Measurements from ENCODE around the gene WNT7B. TPM values are rescaled to one million over a fixed set of nuclear protein-coding genes. Genes with fewer than 3 reads are reported as not detected.
"Not testable (repeated sequence)": the region's sequence is repeated elsewhere in the genome, so short reads cannot be mapped to it uniquely, and the experiment has no call there.

WNT7B gene
- total RNA-seq, 1 donor from 2014 or later = not detected

DNA sequence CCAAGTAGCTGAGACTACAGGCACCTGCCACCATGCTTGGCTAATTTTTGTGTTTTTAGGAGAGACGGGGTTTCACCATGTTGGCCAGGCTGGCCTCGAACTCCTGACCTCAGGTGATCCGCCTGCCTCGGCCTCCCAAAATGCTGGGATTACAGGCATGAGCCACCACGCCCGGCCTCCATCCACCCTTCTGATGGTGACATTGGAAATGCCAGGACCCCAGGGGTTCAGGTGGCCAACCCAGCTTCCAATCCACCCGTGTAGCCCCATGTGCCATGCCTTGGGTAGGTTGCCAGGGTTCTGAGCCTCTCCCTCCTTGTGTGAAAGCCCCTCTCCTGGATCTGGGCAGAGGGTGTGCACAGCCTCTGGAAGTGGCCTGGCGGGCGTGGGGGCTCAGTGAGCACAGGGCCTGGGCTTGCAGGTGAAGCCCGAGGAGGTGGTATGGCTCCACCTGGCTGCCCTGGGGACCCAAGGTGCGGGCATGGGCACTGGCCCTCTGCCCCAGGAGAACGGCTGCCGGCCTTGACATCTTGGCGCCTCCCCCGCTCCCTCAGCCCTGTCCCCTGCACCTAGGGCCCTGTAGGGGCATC lies 28.2 kb upstream of the WNT7B start:
- not testable (repeated sequence) for H3K4me3 Mint-ChIP-seq (ENCODE audit: low read depth); H3K36me3 Mint-ChIP-seq (ENCODE audit: low read depth); DNase-seq (ENCODE audit: low spot score); H3K27ac Mint-ChIP-seq; H3K4me1 Mint-ChIP-seq (ENCODE audit: low read depth); H3K27me3 Mint-ChIP-seq (ENCODE audit: low read depth); H3K9me3 Mint-ChIP-seq
- intact Hi-C loops (cut with micrococcal nuclease) = loop anchor here (5.0 kb wide), 1 partner anchor 307 kb away; no protein-coding TSS in a partner anchor

DNA sequence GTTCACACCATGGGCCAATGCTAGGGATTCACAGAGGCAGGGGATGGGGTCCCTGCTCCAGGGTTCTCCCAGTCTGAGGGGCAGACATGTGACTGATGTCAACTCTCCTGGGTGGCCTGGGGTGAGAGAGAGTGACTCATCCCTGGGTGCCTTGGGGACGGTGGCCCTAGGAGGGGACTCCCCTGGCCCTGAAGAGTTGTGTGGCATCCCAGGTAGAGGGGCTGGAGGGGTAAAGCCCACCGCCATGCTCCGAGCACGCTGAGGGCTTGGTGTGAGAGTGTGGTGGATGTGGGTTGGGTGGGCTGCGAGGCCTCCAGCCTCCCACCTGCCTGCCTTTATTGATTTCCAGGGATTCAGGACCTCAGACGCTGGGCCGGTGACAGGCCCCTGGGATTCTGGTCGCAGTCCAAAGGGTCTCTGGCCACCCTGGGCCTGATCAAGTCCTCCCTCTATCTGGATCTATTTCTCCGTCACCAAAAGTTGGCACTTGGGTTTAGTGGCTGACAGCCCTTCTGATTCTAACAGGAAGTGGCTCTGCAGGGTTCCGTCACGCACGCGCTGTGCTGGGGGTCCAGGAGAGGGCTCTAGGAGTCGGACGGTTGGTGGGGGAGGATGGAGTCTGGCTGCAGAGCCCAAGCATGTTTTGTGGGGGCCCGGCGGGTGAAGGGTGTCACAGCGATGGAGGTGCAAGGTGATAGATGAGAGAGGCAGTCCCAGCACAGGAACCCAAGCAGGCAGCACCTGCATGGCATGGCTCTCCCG lies 27.3 kb upstream of the WNT7B start:
- no peaks in the 10 kb centered on the region for H3K27me3 Mint-ChIP-seq (ENCODE audit: low read depth)
- intact Hi-C loops (cut with micrococcal nuclease) = no loop called here
- peaks cover 7% of the 10 kb centered on the region for H3K4me1 Mint-ChIP-seq (ENCODE audit: low read depth)
- no peak for DNase-seq (ENCODE audit: low spot score)
- H3K27ac Mint-ChIP-seq = no peak overlapping the region
- no peak overlapping the region for H3K4me3 Mint-ChIP-seq (ENCODE audit: low read depth)
- no peaks in the 10 kb centered on the region for H3K36me3 Mint-ChIP-seq (ENCODE audit: low read depth)
- no peaks in the 10 kb centered on the region for H3K9me3 Mint-ChIP-seq

DNA sequence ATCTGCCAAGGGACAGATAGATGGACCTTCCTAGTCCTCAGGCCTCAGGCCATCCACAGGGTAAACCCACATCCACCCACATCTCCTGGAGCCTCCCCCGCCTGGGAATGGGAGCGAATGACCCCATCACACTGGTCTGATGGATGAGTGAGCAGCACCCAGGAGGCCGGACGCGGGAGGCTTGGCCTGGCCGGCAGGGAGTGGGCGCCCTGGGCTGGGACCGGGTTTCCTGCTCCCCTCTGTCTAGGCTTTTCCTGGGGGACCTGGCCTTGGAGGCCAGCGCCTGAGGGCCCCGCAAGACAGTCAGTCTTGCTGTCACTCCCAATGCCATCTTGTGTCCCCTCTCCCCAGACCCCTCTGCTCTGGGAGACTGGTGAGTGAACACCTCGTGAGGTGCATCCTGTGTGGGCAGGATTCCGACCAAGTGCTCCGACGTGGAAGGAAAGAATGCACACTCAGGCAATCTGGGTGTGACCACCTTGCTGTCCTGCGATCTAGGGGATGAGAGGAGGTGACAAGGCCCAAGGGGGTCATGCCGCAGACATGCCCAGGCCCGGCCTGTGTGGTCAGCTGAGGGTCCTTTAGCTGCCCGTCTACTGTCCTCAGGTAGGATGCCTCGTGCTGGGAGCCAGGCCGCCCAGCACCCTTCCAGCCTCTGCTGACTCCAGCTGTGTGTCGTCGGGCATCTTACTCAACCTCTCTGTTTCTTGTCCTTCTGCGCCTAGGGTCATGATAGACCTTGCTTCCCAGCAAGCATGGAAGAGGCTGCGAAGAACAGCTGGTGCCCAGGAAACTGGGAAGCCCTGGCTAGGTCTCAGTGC lies 26.5 kb upstream of the WNT7B start:
- Mint-ChIP-seq H3K4me1 (ENCODE audit: low read depth) (peaks cover 7% of the 10 kb centered on the region), H3K36me3 (ENCODE audit: low read depth) (no peaks in the 10 kb centered on the region), H3K27me3 (ENCODE audit: low read depth) (peaks cover 2% of the 10 kb centered on the region), H3K27ac (no peak overlapping the region), H3K4me3 (ENCODE audit: low read depth) (no peak overlapping the region), H3K9me3 (no peaks in the 10 kb centered on the region)
- no peak for DNase-seq (ENCODE audit: low spot score)
- intact Hi-C loops (cut with micrococcal nuclease) = no loop called here

DNA sequence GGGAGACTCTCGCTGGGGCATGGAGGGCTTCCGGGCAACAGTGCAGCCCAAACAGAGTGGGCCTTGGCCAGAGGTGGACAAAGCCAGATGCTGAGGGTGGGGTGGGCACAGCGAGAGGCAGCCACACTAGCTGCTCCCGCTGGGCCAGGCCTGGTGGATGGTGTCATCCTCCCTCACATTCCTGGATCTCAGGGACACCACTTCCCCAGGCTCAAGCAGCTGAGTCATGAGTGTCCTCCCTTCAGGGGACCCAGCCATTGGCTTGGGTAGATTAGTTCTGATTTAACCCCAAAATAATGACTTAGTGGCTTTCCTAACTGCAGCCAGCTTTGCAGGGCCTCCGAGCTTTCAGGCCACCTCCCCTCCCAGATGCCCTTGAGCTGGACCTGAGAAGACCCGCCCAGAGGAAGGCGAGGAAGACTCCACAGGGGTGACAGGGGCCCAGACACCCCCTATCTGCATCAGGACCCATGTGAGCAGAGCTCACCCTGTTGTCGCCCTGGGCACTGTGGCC lies 25.9 kb upstream of the WNT7B start:
- peaks cover 7% of the 10 kb centered on the region for H3K4me1 Mint-ChIP-seq (ENCODE audit: low read depth)
- DNase-seq (ENCODE audit: low spot score) = no peak
- peaks cover 2% of the 10 kb centered on the region for H3K27me3 Mint-ChIP-seq (ENCODE audit: low read depth)
- no peak overlapping the region for H3K4me3 Mint-ChIP-seq (ENCODE audit: low read depth)
- no peaks in the 10 kb centered on the region for H3K36me3 Mint-ChIP-seq (ENCODE audit: low read depth)
- intact Hi-C loops (cut with micrococcal nuclease) = no loop called here
- H3K9me3 Mint-ChIP-seq = no peaks in the 10 kb centered on the region
- no peak overlapping the region for H3K27ac Mint-ChIP-seq

DNA sequence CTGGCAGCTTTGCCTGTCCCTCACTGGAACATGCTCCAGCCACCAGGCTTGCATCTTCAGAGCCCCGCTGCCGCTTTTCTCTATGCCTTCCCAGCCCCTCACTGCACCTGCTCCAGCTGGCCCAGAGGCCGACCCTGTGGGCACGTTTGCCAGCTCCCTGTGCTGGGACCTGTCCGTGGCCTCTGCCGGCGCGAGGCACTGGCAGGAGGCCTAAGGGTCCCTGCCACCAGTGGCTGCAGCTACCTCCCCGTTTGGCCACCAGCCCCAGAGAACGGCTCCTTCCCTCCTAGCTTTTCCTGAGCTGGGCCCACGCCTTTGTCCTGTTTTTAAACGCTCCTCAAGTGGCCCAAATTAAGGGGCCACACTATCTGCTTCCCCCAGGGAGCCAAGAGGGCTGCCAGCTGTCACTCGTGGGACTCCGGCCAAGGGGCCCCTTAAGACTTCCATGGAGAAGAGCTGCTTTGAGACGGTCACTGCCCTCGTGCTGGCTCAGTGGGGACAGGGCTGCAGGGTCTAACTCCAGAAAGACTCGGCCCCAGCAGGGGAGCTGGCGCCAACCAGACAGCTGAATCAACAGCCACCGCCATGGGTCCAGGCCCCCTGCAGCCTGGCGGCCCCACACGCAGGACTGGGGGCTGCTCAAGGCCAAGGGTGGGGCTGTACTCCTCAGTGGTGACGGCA lies 24.6 kb upstream of the WNT7B start:
- intact Hi-C loops (cut with micrococcal nuclease) = no loop called here
- Mint-ChIP-seq H3K9me3 (no peaks in the 10 kb centered on the region), H3K27me3 (ENCODE audit: low read depth) (peaks cover 2% of the 10 kb centered on the region), H3K4me3 (ENCODE audit: low read depth) (no peak overlapping the region), H3K27ac (no peak overlapping the region), H3K36me3 (ENCODE audit: low read depth) (no peaks in the 10 kb centered on the region), H3K4me1 (ENCODE audit: low read depth) (peaks cover 7% of the 10 kb centered on the region)
- no peak for DNase-seq (ENCODE audit: low spot score)

DNA sequence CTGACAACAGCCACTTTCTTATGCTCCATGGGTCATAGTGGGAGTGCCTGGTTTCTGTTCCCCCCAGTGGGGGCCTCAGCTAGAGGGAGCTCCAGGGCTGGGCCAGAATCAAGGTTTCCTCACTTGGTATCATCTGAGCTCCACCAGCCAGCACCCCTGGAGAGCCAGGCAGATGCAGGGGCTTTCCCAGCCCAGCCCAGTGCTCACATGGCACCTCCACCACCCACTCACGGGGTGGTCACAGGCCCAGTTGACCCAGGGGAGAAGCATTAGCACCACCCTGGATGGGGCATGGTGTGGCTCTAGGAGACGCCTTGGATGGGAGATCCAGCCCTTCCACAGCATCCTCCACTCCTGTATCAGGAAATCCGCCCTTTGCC lies 24.1 kb upstream of the WNT7B start:
- peaks cover 2% of the 10 kb centered on the region for H3K27me3 Mint-ChIP-seq (ENCODE audit: low read depth)
- H3K4me1 Mint-ChIP-seq (ENCODE audit: low read depth) = peaks cover 4% of the 10 kb centered on the region
- intact Hi-C loops (cut with micrococcal nuclease) = no loop called here
- no peak overlapping the region for H3K4me3 Mint-ChIP-seq (ENCODE audit: low read depth)
- no peak for DNase-seq (ENCODE audit: low spot score)
- H3K27ac Mint-ChIP-seq = no peak overlapping the region
- H3K36me3 Mint-ChIP-seq (ENCODE audit: low read depth) = no peaks in the 10 kb centered on the region
- H3K9me3 Mint-ChIP-seq = no peaks in the 10 kb centered on the region

- Mint-ChIP-seq H3K9me3 (no peaks in the 10 kb centered on the region), H3K27me3 (ENCODE audit: low read depth) (peaks cover 2% of the 10 kb centered on the region), H3K36me3 (ENCODE audit: low read depth) (no peaks in the 10 kb centered on the region), H3K4me1 (ENCODE audit: low read depth) (peaks cover 3% of the 10 kb centered on the region), H3K27ac (no peak overlapping the region), H3K4me3 (ENCODE audit: low read depth) (no peak overlapping the region)
- intact Hi-C loops (cut with micrococcal nuclease) = no loop called here
- no peak for DNase-seq (ENCODE audit: low spot score)
These were observed 23.4 kb upstream of the WNT7B start for GRCh38 chr22:46000081-46001027.

GRCh38 chr22:45999379-45999971 lies 22.5 kb upstream of the WNT7B start:
- H3K9me3 Mint-ChIP-seq = no peaks in the 10 kb centered on the region
- no peak overlapping the region for H3K27ac Mint-ChIP-seq
- no peaks in the 10 kb centered on the region for H3K36me3 Mint-ChIP-seq (ENCODE audit: low read depth)
- peaks cover 2% of the 10 kb centered on the region for H3K4me1 Mint-ChIP-seq (ENCODE audit: low read depth)
- peaks cover 2% of the 10 kb centered on the region for H3K27me3 Mint-ChIP-seq (ENCODE audit: low read depth)
- no peak overlapping the region for H3K4me3 Mint-ChIP-seq (ENCODE audit: low read depth)
- intact Hi-C loops (cut with micrococcal nuclease) = no loop called here
- no peak for DNase-seq (ENCODE audit: low spot score)

DNA sequence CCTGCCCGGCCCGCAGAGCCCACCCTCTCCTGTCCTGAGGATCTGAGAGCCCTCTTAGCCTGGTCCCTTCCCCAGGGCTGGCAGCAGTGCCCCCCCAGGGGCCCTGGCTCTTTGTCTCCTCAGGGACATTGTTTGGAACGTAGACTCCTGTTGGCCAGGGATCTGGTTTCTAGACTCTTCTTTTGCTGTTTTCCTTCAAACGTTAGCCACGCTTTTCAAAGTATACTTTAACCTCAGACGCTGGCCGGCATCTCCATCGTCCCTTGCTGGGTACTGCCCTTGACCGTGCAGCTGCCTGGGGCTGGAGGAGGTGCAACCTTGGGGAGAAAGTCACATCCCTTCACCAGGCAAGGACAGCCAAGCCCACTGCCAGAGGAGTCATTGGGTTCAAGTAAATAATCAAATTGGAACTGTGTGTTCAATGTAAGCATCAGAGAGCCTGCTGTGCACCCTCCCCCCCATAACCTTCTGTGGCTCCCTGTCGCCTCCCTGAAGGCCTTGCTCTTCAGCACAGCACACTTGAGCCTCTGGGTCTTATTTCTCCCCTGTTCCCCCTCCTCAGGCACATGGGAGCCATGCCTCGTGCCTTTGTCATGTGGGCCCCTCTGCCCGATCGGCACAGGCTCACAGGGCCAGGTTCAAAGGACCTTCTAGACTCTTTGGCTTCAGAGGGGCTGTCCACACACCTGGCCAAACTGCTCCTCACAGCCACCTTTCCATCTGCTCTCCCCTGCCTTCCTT lies 21.8 kb upstream of the WNT7B start:
- intact Hi-C loops (cut with micrococcal nuclease) = no loop called here
- Mint-ChIP-seq H3K4me3 (ENCODE audit: low read depth) (no peak overlapping the region), H3K9me3 (no peaks in the 10 kb centered on the region), H3K27me3 (ENCODE audit: low read depth) (peaks cover 2% of the 10 kb centered on the region), H3K36me3 (ENCODE audit: low read depth) (no peaks in the 10 kb centered on the region), H3K4me1 (ENCODE audit: low read depth) (no peaks in the 10 kb centered on the region), H3K27ac (no peak overlapping the region)
- no peak for DNase-seq (ENCODE audit: low spot score)

GRCh38 chr22:45997777-45998637 lies 21.0 kb upstream of the WNT7B start:
- DNase-seq (ENCODE audit: low spot score) = no peak
- Mint-ChIP-seq H3K36me3 (ENCODE audit: low read depth) (no peaks in the 10 kb centered on the region), H3K9me3 (no peaks in the 10 kb centered on the region), H3K27ac (no peak overlapping the region), H3K4me3 (ENCODE audit: low read depth) (no peak overlapping the region), H3K27me3 (ENCODE audit: low read depth) (peaks cover 3% of the 10 kb centered on the region), H3K4me1 (ENCODE audit: low read depth) (no peaks in the 10 kb centered on the region)
- intact Hi-C loops (cut with micrococcal nuclease) = no loop called here
